Hepatocyte (in vitro differentiated cells): Measurements from ENCODE around the gene GIPC3.

ENCODE experiments used
- CTCF ChIP-seq: fragments of 200-600 bp; sonication (generic); IDR thresholded peaks from 2 replicates; pipeline ENCODE4 v1.5.1; 2016; ENCODE audit warnings: antibody characterized with exemption, mild to moderate bottlenecking; ENCODE audit not compliant: poor library complexity
- EZH2phosphoT487 ChIP-seq: fragments of 200-600 bp; sonication (generic); IDR thresholded peaks from one replicate; pipeline ENCODE4 v1.6.1; 2018; ENCODE audit warnings: antibody characterized with exemption, mild to moderate bottlenecking, low read depth, moderate library complexity; ENCODE audit not compliant: unreplicated experiment, severe bottlenecking

- TF ChIP-seq CTCF (peak; percentile 22), EZH2phosphoT487 (no peak)
Observed at GRCh38 chr19:3575260-3575741, 10.0 kb upstream of the GIPC3 start.
